ENCODE data around the gene GFM2. TPM values are rescaled to one million over a fixed set of nuclear protein-coding genes. Genes with fewer than 3 reads are reported as not detected.

Gene GFM2
- total and polyA plus RNA-seq, 2 experiments from 2014 or later, result 28.5 to 50.1 TPM

GRCh38 chr5:74765201-74765600 lies 1.7 kb downstream of the GFM2 start:
- DNase-seq (ENCODE audit: low spot score), result peak; percentile 32
- no peak overlapping the region for H2AFZ ChIP-seq
- peaks cover 25% of the 10 kb centered on the region for H3K36me3 Mint-ChIP-seq (ENCODE audit: low read depth)
- peaks cover 5% of the 10 kb centered on the region; the same call in 1 of the 2 replicates for H4K20me1 ChIP-seq (replicated peaks; ENCODE audit: insufficient read depth)
- peak overlapping the region; percentile 26; the same call in 1 of the 2 replicates for H3K27ac Mint-ChIP-seq
- no peak overlapping the region for H3K27ac ChIP-seq (ENCODE audit: low read depth)
- H3K4me2 ChIP-seq, result peak overlapping the region; percentile 94; the same call in 1 of the 2 replicates
- H3K27me3 Mint-ChIP-seq (ENCODE audit: insufficient read depth, low read depth, poor library complexity), result peaks cover 3% of the 10 kb centered on the region
- peak overlapping the region; percentile 100 for H3K4me3 Mint-ChIP-seq
- peaks cover 11% of the 10 kb centered on the region for H3K4me1 Mint-ChIP-seq
- peaks cover 5% of the 10 kb centered on the region for H3K4me1 ChIP-seq (ENCODE audit: insufficient read depth)
- no peaks in the 10 kb centered on the region for H3K9me3 Mint-ChIP-seq
- no peaks in the 10 kb centered on the region for H3K9me2 ChIP-seq (ENCODE audit: insufficient read depth)
- peaks cover 58% of the 10 kb centered on the region for H3K79me2 ChIP-seq (replicated peaks; ENCODE audit: insufficient read depth)
- peaks cover 29% of the 10 kb centered on the region for H3K36me3 ChIP-seq (ENCODE audit: insufficient read depth)
- peak overlapping the region; percentile 26; the same call in 1 of the 2 replicates for H3K4me3 ChIP-seq
- no peaks in the 10 kb centered on the region for H3K27me3 ChIP-seq (ENCODE audit: insufficient read depth)
- H3F3A ChIP-seq (replicated peaks; ENCODE audit: low read depth), result peaks cover 5% of the 10 kb centered on the region
- ATAC-seq, result no peak
- TF ChIP-seq POLR2AphosphoS5 (IDR thresholded peaks at IDR 0.05; ENCODE audit: low read depth), result no peak
- no peak for TF ChIP-seq CTCF (conservative IDR thresholded peaks at IDR 0.05; ENCODE audit: low read depth in 2 of 2)
- TF ChIP-seq ZNF114 (CRISPR knock-in tag; IDR thresholded peaks at IDR 0.05), result no peak
- no peak for TF ChIP-seq CREB1 (CRISPR knock-in tag; IDR thresholded peaks at IDR 0.05; ENCODE audit: low read depth)
- TF ChIP-seq NANOG (IDR thresholded peaks at IDR 0.05; ENCODE audit: borderline replicate concordance), result no peak
- TF ChIP-seq EZH2 (IDR thresholded peaks at IDR 0.05; ENCODE audit: low read depth, unreplicated experiment), result no peak
- no peak for TF ChIP-seq ETS1 (IDR thresholded peaks at IDR 0.05)
- TF ChIP-seq STAT1 (IDR thresholded peaks at IDR 0.05; ENCODE audit: unreplicated experiment), result no peak
- TF ChIP-seq REST (IDR thresholded peaks at IDR 0.05; ENCODE audit: unreplicated experiment), result no peak
- no peak for TF ChIP-seq EZH2phosphoT487 (IDR thresholded peaks at IDR 0.05; ENCODE audit: unreplicated experiment)
- TF ChIP-seq ZNF331 (CRISPR knock-in tag; IDR thresholded peaks at IDR 0.05; ENCODE audit: low read depth), result no peak
- TF ChIP-seq JUNB (IDR thresholded peaks at IDR 0.05; ENCODE audit: unreplicated experiment), result no peak
- no peak for TF ChIP-seq ZNF462 (CRISPR knock-in tag; IDR thresholded peaks at IDR 0.05)
